Measurements from ENCODE around the gene HES5. TPM values are rescaled to one million over a fixed set of nuclear protein-coding genes. Genes with fewer than 3 reads are reported as not detected.
"Not testable (repeated sequence)": the region's sequence is repeated elsewhere in the genome, so short reads cannot be mapped to it uniquely, and the experiment has no call there.

HES5 gene, protein sequence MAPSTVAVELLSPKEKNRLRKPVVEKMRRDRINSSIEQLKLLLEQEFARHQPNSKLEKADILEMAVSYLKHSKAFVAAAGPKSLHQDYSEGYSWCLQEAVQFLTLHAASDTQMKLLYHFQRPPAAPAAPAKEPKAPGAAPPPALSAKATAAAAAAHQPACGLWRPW
- total RNA-seq: 1.6 TPM

DNA sequence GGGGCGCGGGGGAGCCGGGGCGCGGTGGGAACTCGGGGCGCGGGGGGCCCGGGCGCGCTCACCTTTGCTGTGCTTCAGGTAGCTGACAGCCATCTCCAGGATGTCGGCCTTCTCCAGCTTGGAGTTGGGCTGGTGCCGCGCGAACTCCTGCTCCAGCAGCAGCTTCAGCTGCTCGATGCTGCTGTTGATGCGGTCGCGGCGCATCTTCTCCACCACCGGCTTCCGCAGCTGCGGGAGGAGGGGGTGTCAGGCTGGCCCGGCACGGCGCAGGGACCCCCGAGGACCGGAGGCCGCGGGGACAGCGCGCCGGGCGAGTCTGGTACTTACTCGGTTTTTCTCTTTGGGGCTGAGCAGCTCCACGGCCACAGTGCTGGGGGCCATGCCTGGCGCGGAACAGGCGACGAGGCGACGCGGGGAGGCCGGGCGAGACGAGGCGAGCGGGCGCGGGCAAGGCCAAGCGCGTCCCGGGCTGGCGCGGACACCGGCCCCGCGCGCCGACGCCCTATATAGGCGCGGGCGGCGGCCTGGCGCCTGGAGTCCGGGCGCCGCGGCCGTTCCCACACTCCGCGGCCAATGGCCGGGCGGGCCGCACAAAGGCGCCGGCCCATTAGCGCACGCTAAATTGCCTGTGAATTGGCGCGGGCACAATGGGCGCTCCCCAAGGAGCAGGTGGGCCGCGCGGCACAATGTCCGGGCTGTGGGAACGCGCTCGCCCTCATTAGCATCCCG lies at the start of gene HES5:
Gene HES5, minus strand, starts transcription at position 480 of the 729 bp plus-strand sequence. Its CDS starts 99 bp downstream, at position 381.
- Histone ChIP-seq H3K9me3 (ENCODE audit: control insufficient read depth in 3 of 3, low read length in 3 of 3) (no peaks in the 10 kb centered on the region), H3K27ac (ENCODE audit: low read depth, low read length) (peak within 1 kb of the TSS; percentile 92), H3K9ac (ENCODE audit: low read depth in 1 of 3, low read length in 3 of 3) (peak within 1 kb of the TSS; percentile 45 to 72 (median 57)), H3K27me3 (ENCODE audit: control insufficient read depth in 3 of 3, insufficient read depth in 3 of 3, low read length in 3 of 3) (peaks cover 3 to 12% (median 8%) of the 10 kb centered on the region in 3 donors), H3K4me3 (ENCODE audit: low read length in 3 of 3) (peak within 1 kb of the TSS; percentile 38 to 52 (median 51)), H3K4me1 (ENCODE audit: control insufficient read depth in 3 of 3, insufficient read depth in 3 of 3, low read length in 3 of 3) (peaks cover 62 to 73% (median 65%) of the 10 kb centered on the region in 3 donors), H3K36me3 (ENCODE audit: control insufficient read depth in 3 of 3, insufficient read depth in 3 of 3, low read length in 3 of 3) (peaks cover 0 to 2% (median 0%) of the 10 kb centered on the region in 3 donors)

DNA sequence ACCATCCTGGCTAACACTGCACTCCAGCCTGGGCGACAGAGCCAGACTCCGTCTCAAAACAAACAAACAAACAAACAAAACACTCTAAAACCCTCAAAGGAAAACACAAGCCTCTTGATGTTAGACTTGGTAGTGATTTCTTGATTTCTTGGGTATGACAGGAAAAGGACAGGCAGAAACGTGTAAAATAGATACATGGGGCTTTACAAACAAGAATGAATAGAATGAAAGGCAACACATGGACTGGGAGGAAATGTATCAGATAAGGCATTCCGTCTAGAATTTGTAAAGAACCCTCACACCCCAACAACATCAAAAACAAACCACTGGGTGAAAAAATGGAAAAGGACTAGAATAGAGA lies 48.7 kb upstream of the HES5 start:
- Histone ChIP-seq H3K36me3 (ENCODE audit: control insufficient read depth in 3 of 3, insufficient read depth in 3 of 3, low read length in 3 of 3) (no peaks in the 10 kb centered on the region), H3K4me3 (ENCODE audit: low read length in 3 of 3) (no peak overlapping the region), H3K4me1 (ENCODE audit: control insufficient read depth in 3 of 3, insufficient read depth in 3 of 3, low read length in 3 of 3) (peaks cover 6 to 14% (median 11%) of the 10 kb centered on the region in 3 donors)

GRCh38 chr1:2577565-2578075 lies 47.6 kb upstream of the HES5 start:
- Histone ChIP-seq H3K27me3 (ENCODE audit: control insufficient read depth in 3 of 3, insufficient read depth in 3 of 3, low read length in 3 of 3) (peaks cover 25 to 38% (median 30%) of the 10 kb centered on the region in 3 donors), H3K9ac (ENCODE audit: low read depth in 1 of 3, low read length in 3 of 3) (peak overlapping the region in 1 of 3 donors; percentile 50), H3K4me1 (ENCODE audit: control insufficient read depth in 3 of 3, insufficient read depth in 3 of 3, low read length in 3 of 3) (peaks cover 6 to 14% (median 8%) of the 10 kb centered on the region in 3 donors), H3K27ac (ENCODE audit: low read depth, low read length) (peak overlapping the region; percentile 75)
- not testable (repeated sequence) for H3K36me3 ChIP-seq (ENCODE audit: control insufficient read depth in 3 of 3, insufficient read depth in 3 of 3, low read length in 3 of 3); H3K4me3 ChIP-seq (ENCODE audit: low read length in 3 of 3); H3K9me3 ChIP-seq (ENCODE audit: control insufficient read depth in 3 of 3, low read length in 3 of 3)

More for the DNA sequence above, 48.7 kb upstream of the HES5 start:
- Histone ChIP-seq H3K9ac (ENCODE audit: low read depth in 1 of 3, low read length in 3 of 3) (peak overlapping the region in 1 of 3 donors; percentile 38), H3K27ac (ENCODE audit: low read depth, low read length) (peak overlapping the region; percentile 75), H3K9me3 (ENCODE audit: control insufficient read depth in 3 of 3, low read length in 3 of 3) (peaks cover 0 to 2% (median 0%) of the 10 kb centered on the region in 3 donors), H3K27me3 (ENCODE audit: control insufficient read depth in 3 of 3, insufficient read depth in 3 of 3, low read length in 3 of 3) (peaks cover 27 to 38% (median 30%) of the 10 kb centered on the region in 3 donors)

GRCh38 chr1:2575801-2576663 lies 46.0 kb upstream of the HES5 start:
- Histone ChIP-seq H3K4me3 (ENCODE audit: low read length in 3 of 3) (peak overlapping the region in 1 of 3 donors; percentile 22), H3K27me3 (ENCODE audit: control insufficient read depth in 3 of 3, insufficient read depth in 3 of 3, low read length in 3 of 3) (peaks cover 19 to 38% (median 20%) of the 10 kb centered on the region in 3 donors), H3K27ac (ENCODE audit: low read depth, low read length) (peak overlapping the region; percentile 56), H3K9me3 (ENCODE audit: control insufficient read depth in 3 of 3, low read length in 3 of 3) (peaks cover 2 to 7% (median 2%) of the 10 kb centered on the region in 3 donors), H3K36me3 (ENCODE audit: control insufficient read depth in 3 of 3, insufficient read depth in 3 of 3, low read length in 3 of 3) (no peaks in the 10 kb centered on the region), H3K9ac (ENCODE audit: low read depth in 1 of 3, low read length in 3 of 3) (peak overlapping the region in 1 of 3 donors; percentile 25), H3K4me1 (ENCODE audit: control insufficient read depth in 3 of 3, insufficient read depth in 3 of 3, low read length in 3 of 3) (peaks cover 6 to 14% (median 8%) of the 10 kb centered on the region in 3 donors)

GRCh38 chr1:2574350-2574749 lies 44.3 kb upstream of the HES5 start:
- peaks cover 8 to 23% (median 13%) of the 10 kb centered on the region in 3 donors for H3K27me3 ChIP-seq (ENCODE audit: control insufficient read depth in 3 of 3, insufficient read depth in 3 of 3, low read length in 3 of 3)
- no peak overlapping the region for H3K27ac ChIP-seq (ENCODE audit: low read depth, low read length)
- no peaks in the 10 kb centered on the region for H3K36me3 ChIP-seq (ENCODE audit: control insufficient read depth in 3 of 3, insufficient read depth in 3 of 3, low read length in 3 of 3)
- peaks cover 2 to 7% (median 2%) of the 10 kb centered on the region in 3 donors for H3K9me3 ChIP-seq (ENCODE audit: control insufficient read depth in 3 of 3, low read length in 3 of 3)
- H3K4me3 ChIP-seq (ENCODE audit: low read length in 3 of 3): no peak overlapping the region
- H3K4me1 ChIP-seq (ENCODE audit: control insufficient read depth in 3 of 3, insufficient read depth in 3 of 3, low read length in 3 of 3): peaks cover 6 to 14% (median 8%) of the 10 kb centered on the region in 3 donors
- no peak overlapping the region for H3K9ac ChIP-seq (ENCODE audit: low read depth in 1 of 3, low read length in 3 of 3)

DNA sequence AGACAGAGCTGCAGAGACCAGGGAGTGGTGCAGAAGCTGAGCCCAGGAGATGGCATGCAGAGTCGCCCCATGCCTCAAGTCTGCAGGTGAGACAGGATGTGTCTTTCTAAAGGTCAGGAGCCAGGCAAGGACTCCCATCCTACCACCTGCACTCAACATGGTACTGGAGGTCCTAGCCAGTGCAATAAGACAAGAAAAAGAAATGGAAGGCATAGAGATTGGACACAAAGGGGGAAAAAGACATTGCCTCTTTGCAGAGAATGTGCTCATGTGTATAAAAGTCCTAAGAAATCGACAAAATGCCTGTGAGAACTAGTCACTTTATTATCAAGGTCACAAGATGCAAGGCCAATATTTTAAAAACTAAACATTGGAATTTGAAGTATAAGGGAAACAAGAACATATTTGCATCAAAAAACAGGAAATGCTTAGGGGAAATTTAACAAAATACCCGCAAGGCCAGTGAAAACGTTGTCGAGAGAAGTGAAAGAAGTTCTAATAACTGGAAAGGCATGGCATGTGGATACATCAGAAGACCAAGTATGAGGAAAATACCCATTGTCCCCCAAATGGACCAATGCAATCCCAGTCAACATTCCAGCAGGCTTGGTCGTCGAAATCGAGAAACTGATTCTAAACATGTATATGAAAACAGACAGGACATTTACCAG lies 43.3 kb upstream of the HES5 start:
- Histone ChIP-seq H3K4me3 (ENCODE audit: low read length in 3 of 3) (no peak overlapping the region), H3K4me1 (ENCODE audit: control insufficient read depth in 3 of 3, insufficient read depth in 3 of 3, low read length in 3 of 3) (peaks cover 6 to 11% (median 8%) of the 10 kb centered on the region in 3 donors), H3K9me3 (ENCODE audit: control insufficient read depth in 3 of 3, low read length in 3 of 3) (peaks cover 2 to 7% (median 2%) of the 10 kb centered on the region in 3 donors), H3K9ac (ENCODE audit: low read depth in 1 of 3, low read length in 3 of 3) (no peak overlapping the region), H3K36me3 (ENCODE audit: control insufficient read depth in 3 of 3, insufficient read depth in 3 of 3, low read length in 3 of 3) (no peaks in the 10 kb centered on the region), H3K27ac (ENCODE audit: low read depth, low read length) (no peak overlapping the region), H3K27me3 (ENCODE audit: control insufficient read depth in 3 of 3, insufficient read depth in 3 of 3, low read length in 3 of 3) (peaks cover 8 to 27% (median 11%) of the 10 kb centered on the region in 3 donors)

GRCh38 chr1:2571348-2571747 lies 41.3 kb upstream of the HES5 start:
- Histone ChIP-seq H3K27me3 (ENCODE audit: control insufficient read depth in 3 of 3, insufficient read depth in 3 of 3, low read length in 3 of 3) (peaks cover 8 to 26% (median 16%) of the 10 kb centered on the region in 3 donors), H3K9ac (ENCODE audit: low read depth in 1 of 3, low read length in 3 of 3) (no peak overlapping the region), H3K36me3 (ENCODE audit: control insufficient read depth in 3 of 3, insufficient read depth in 3 of 3, low read length in 3 of 3) (no peaks in the 10 kb centered on the region), H3K27ac (ENCODE audit: low read depth, low read length) (no peak overlapping the region), H3K4me3 (ENCODE audit: low read length in 3 of 3) (no peak overlapping the region), H3K4me1 (ENCODE audit: control insufficient read depth in 3 of 3, insufficient read depth in 3 of 3, low read length in 3 of 3) (peaks cover 5 to 10% (median 6%) of the 10 kb centered on the region in 3 donors), H3K9me3 (ENCODE audit: control insufficient read depth in 3 of 3, low read length in 3 of 3) (peaks cover 2 to 7% (median 2%) of the 10 kb centered on the region in 3 donors)

DNA sequence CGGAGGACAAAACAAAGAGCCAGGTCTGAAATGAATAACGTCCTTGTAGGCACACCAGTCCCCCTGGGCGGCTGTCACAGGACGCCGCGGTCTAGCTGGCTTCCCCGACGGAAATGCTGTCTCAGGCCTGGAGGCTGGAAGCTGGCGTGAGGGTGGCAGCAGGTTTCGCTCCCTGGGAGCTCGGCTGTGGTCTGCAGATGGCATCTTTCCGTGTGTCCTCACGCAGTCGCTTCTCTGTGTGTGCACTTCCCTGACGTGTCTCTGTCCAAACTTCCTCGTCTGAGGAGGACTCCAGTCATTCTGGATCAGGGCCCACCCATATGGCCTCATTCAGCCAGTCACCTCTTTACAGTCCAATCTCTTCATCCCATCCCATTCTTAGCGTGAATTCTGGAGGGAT lies 40.3 kb upstream of the HES5 start:
- Histone ChIP-seq H3K4me1 (ENCODE audit: control insufficient read depth in 3 of 3, insufficient read depth in 3 of 3, low read length in 3 of 3) (peaks cover 0 to 2% (median 0%) of the 10 kb centered on the region in 3 donors), H3K36me3 (ENCODE audit: control insufficient read depth in 3 of 3, insufficient read depth in 3 of 3, low read length in 3 of 3) (no peaks in the 10 kb centered on the region), H3K4me3 (ENCODE audit: low read length in 3 of 3) (no peak overlapping the region), H3K9ac (ENCODE audit: low read depth in 1 of 3, low read length in 3 of 3) (no peak overlapping the region), H3K27ac (ENCODE audit: low read depth, low read length) (no peak overlapping the region), H3K9me3 (ENCODE audit: control insufficient read depth in 3 of 3, low read length in 3 of 3) (peaks cover 2 to 7% (median 2%) of the 10 kb centered on the region in 3 donors), H3K27me3 (ENCODE audit: control insufficient read depth in 3 of 3, insufficient read depth in 3 of 3, low read length in 3 of 3) (peaks cover under 1 to 18% (median 10%) of the 10 kb centered on the region in 3 donors)

GRCh38 chr1:2569703-2570102 lies 39.6 kb upstream of the HES5 start:
- not testable (repeated sequence) for H3K9me3 ChIP-seq (ENCODE audit: control insufficient read depth in 3 of 3, low read length in 3 of 3); H3K36me3 ChIP-seq (ENCODE audit: control insufficient read depth in 3 of 3, insufficient read depth in 3 of 3, low read length in 3 of 3); H3K4me1 ChIP-seq (ENCODE audit: control insufficient read depth in 3 of 3, insufficient read depth in 3 of 3, low read length in 3 of 3); H3K27ac ChIP-seq (ENCODE audit: low read depth, low read length); H3K9ac ChIP-seq (ENCODE audit: low read depth in 1 of 3, low read length in 3 of 3); H3K4me3 ChIP-seq (ENCODE audit: low read length in 3 of 3)
- H3K27me3 ChIP-seq (ENCODE audit: control insufficient read depth in 3 of 3, insufficient read depth in 3 of 3, low read length in 3 of 3): peaks cover 0 to 16% (median 8%) of the 10 kb centered on the region in 3 donors

All from skeletal muscle tissue (tissue), 4 donors.